ENCODE measurements around the gene ATXN10.

DNA sequence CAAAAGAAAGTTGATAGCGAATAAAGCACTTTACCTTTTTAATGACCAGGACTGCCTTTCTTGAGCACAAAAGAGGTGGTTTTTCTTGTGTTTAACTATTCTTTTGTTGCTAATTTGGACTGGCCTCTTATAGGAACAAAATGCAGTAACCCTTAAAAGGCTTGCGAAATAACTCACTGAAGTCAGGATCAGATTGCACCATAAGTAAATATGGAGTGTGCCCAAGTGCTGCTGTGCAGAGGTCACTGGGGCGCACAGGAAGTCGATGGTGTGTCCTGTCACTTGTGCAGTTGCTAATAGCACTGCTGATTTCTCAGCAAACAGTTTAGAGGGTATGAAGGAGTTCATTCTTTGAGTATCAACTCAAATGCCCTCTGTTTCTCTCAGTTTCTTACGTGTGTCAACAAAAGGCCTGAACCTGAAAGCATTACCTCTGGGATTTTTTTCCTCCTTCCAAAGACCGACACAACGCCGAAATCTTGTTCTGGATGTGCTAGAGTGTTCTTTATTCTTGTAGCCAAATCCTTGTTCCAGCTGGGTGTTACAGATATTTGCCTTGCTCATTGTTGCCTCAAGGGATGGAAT, 71.3 kb downstream of the ATXN10 start:
- TF ChIP-seq, protein P1, sequence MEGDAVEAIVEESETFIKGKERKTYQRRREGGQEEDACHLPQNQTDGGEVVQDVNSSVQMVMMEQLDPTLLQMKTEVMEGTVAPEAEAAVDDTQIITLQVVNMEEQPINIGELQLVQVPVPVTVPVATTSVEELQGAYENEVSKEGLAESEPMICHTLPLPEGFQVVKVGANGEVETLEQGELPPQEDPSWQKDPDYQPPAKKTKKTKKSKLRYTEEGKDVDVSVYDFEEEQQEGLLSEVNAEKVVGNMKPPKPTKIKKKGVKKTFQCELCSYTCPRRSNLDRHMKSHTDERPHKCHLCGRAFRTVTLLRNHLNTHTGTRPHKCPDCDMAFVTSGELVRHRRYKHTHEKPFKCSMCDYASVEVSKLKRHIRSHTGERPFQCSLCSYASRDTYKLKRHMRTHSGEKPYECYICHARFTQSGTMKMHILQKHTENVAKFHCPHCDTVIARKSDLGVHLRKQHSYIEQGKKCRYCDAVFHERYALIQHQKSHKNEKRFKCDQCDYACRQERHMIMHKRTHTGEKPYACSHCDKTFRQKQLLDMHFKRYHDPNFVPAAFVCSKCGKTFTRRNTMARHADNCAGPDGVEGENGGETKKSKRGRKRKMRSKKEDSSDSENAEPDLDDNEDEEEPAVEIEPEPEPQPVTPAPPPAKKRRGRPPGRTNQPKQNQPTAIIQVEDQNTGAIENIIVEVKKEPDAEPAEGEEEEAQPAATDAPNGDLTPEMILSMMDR (IDR thresholded peaks at IDR 0.05): no peak
- TF ChIP-seq EZH2 (IDR thresholded peaks at IDR 0.05; ENCODE audit: borderline replicate concordance, insufficient read depth, low read depth, low read length, poor library complexity, severe bottlenecking): no peak
